Measurements from ENCODE around the gene NAALADL2.

The NAALADL2 gene

DNA sequence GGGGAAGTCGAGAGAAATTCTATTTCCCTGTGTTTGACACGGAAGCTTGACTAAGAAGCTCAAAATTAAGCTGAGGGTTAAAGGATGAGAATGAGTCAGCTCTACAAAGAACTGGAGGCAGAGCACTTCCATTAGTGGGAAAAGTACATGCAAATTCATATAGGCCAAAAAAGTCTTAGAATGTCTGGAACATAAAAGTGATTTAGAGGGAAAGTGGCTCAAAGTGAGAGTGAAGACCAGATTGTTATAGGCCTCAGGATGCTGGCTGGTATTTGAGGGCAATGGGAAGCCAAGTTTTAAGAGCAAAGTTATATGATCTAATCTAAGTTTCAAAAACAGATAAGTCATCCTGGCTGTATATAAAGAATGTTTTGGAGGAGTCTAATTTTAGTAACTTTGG is 857.3 kb downstream of the NAALADL2 start:
- TF ChIP-seq, protein P1, sequence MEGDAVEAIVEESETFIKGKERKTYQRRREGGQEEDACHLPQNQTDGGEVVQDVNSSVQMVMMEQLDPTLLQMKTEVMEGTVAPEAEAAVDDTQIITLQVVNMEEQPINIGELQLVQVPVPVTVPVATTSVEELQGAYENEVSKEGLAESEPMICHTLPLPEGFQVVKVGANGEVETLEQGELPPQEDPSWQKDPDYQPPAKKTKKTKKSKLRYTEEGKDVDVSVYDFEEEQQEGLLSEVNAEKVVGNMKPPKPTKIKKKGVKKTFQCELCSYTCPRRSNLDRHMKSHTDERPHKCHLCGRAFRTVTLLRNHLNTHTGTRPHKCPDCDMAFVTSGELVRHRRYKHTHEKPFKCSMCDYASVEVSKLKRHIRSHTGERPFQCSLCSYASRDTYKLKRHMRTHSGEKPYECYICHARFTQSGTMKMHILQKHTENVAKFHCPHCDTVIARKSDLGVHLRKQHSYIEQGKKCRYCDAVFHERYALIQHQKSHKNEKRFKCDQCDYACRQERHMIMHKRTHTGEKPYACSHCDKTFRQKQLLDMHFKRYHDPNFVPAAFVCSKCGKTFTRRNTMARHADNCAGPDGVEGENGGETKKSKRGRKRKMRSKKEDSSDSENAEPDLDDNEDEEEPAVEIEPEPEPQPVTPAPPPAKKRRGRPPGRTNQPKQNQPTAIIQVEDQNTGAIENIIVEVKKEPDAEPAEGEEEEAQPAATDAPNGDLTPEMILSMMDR (IDR thresholded peaks at IDR 0.05), result no peak
- no peak overlapping the region for H3K4me3 ChIP-seq
- H3K27ac ChIP-seq, result no peak overlapping the region
- no peak for DNase-seq (ENCODE audit: low spot score)

DNA sequence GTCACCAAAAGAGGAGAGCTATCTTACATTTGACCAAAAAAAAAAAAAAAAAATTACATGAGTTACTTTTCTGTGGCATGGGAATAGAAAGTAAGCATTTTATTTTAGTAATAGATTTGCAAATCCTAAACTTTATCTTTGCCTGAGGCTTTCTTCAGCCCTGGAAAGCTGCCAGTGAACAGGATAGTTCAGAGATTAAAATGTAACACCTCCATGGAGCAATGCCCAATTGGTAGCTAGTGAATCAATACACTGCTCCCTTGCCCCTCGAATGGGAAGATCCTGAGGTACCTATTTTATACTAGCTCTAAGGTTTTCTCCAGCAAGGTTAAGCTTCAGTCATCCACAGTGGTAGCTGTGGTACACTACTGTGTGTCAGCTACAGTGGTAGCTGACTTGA is 867.1 kb downstream of the NAALADL2 start:
- Histone ChIP-seq H3K27ac (no peak overlapping the region), H3K4me3 (no peak overlapping the region)
- no peak for DNase-seq (ENCODE audit: low spot score)
- TF ChIP-seq, protein P1 (IDR thresholded peaks at IDR 0.05), result no peak

DNA sequence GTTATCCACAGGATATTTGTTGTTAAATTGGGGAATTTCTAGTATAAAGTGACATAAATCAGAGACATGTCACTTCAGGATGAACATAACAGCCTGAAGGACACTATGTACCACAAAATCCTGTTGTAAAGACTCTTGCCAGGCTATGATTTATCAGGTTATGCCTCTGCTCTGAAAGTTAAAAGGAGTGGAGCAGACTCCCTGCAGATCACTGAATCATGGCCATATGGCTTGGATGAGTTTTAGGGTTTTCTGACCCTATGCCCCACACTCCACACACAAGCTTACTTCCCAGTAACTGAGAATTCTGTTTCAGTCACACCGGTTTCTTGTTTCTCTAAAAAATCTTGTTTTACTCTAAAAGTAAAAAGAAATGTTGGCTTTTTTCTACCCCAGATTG is 869.4 kb downstream of the NAALADL2 start:
- H3K4me3 ChIP-seq, result no peak overlapping the region
- H3K27ac ChIP-seq, result no peak overlapping the region
- DNase-seq (ENCODE audit: low spot score), result no peak
- TF ChIP-seq, protein P1 (IDR thresholded peaks at IDR 0.05), result no peak

DNA sequence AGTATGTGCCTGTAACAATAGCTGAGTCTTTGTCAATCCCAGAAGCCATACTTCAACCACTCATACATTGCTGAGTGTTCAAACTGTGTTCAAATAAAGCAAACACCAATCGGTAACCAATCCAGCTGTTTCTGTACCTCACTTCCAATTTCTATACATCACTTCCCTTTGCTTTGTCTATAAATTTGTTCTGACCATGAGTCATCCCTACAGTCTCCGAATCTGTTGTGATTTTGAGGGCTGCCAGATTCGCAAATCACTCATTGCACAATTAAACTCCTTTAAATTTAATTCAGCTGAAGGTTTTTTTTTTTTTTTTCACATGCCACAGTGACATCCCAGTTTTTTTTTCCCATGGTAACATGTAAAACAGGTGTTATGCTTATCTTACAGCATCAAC is 870.3 kb downstream of the NAALADL2 start:
- TF ChIP-seq, protein P1 (IDR thresholded peaks at IDR 0.05), result no peak
- no peak for DNase-seq (ENCODE audit: low spot score)
- no peak overlapping the region for H3K4me3 ChIP-seq
- H3K27ac ChIP-seq, result no peak overlapping the region

DNA sequence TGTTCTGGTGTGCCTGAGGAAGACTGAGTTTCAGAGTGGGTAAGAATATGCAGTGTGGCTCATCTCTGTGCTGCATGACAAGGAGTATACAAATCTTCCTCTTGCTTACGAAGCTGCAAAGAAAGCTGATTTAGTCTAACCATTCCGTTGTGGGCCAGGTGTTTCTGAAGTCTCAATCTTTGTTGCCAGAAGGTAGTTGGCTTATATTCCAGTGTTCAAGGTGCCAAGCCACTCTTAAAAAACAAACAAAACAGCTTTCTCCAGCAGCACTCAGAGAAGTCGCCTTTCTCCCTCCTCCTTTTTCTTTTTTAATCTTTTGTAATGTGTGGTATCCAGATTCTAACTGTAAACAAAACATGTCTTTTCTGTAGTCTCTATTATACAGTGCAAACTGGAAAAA is 872.4 kb downstream of the NAALADL2 start:
- no peak overlapping the region for H3K27ac ChIP-seq
- TF ChIP-seq, protein P1 (IDR thresholded peaks at IDR 0.05), result no peak
- H3K4me3 ChIP-seq, result no peak overlapping the region
- DNase-seq (ENCODE audit: low spot score), result no peak

DNA sequence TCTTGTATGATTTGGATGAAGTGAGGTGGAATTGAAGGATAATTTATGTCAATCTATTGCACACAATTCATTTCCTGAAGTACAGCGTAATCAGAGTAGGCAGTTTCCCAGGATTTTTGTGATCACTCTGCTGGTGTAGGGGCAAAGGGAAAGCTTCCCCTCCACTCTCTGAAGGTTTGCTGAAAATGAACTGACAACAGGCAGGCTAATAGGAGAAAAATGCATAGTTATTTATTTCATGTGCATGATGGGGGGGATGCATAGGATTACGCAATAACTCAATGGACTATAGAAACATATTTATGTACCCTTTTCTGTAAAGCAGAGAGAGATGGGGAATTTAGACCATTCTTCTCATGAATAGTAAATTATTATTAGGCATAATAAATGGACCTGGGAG is 872.9 kb downstream of the NAALADL2 start:
- Histone ChIP-seq H3K4me3 (no peak overlapping the region), H3K27ac (no peak overlapping the region)
- no peak for DNase-seq (ENCODE audit: low spot score)
- TF ChIP-seq, protein P1 (IDR thresholded peaks at IDR 0.05), result no peak

DNA sequence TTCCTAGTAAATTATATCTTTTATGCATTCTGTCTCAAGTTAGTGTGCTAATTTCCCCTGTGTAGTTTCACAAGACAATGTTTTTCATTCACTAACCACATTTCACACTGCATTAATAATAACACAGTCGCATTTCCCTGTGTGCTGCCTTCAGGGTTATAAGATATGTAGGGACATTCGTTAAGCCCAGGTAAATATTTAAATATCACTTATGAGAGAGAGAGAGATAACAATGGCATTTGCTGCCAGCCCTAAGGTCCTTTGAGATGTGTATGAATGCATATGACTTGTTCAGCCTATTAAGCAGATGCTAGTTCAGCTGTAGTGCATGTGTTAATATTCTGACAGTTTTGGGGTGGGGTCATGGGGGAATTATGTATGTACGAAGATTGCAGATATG is 876.7 kb downstream of the NAALADL2 start:
- H3K27ac ChIP-seq, result no peak overlapping the region
- TF ChIP-seq, protein P1 (IDR thresholded peaks at IDR 0.05), result no peak
- no peak for DNase-seq (ENCODE audit: low spot score)
- H3K4me3 ChIP-seq, result no peak overlapping the region
